Measurements from ENCODE around the gene SBF2. TPM values are rescaled to one million over a fixed set of nuclear protein-coding genes. Genes with fewer than 3 reads are reported as not detected.
A peak's percentile ranks its signal among the peaks of the same experiment; 100 is the strongest.

Gene SBF2
- total and polyA plus RNA-seq, 9 of the 15 experiments (the other 6 are each of a cell fraction or from before 2014, with no cell fraction given) = 0.80 to 9.5 (median 5.0) TPM

DNA sequence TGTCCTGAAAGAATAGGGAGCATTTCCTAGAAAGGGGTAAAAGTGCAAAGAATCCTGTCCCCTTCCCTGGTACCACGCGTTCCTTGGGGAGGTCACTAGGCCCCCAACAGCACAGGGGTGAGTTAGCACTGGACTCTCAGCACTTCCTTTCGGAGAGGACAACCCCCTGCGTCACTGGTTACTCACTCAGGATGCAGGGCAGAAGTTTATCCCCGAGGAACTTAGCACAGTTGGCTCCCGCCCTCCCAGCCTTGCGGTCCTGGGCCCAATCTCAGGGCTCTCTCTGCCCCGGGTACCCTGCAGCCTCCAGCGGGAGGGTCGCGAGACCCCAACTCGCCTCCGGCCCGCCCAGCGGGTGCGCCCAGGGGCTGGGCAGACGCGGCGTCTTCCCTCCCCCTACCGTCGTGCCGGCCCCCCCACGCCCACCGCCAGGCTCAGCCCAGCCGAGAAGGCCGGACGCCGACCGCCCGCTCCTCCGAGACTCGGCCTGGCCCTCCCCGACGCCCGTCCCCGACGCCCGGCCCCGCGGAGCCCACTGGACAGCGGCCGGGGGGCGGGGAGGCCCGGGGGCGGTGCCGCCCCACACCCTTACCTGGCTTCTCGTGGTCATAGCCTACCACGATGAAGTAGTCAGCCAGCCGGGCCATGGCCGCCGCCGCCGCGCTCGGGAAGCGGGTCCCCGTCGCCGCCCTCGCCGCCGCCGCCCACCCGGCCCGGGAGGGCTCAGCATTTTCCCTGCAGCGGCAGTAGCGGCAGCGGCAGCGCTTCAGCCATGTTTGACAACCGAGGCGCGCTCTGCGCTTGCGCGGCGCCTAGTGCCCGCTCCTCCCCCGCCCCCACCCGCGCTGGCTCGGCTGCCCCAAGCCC lies at the start of gene SBF2 (continued):
- TF ChIP-seq, protein P1, sequence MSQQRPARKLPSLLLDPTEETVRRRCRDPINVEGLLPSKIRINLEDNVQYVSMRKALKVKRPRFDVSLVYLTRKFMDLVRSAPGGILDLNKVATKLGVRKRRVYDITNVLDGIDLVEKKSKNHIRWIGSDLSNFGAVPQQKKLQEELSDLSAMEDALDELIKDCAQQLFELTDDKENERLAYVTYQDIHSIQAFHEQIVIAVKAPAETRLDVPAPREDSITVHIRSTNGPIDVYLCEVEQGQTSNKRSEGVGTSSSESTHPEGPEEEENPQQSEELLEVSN (IDR thresholded peaks at IDR 0.05; ENCODE audit: borderline replicate concordance in 1 of 2, extremely low read depth in 1 of 2, insufficient read depth in 1 of 2, insufficient read length in 1 of 2, low read depth in 1 of 2, low read length in 1 of 2, poor library complexity in 1 of 2, severe bottlenecking in 1 of 2) = peak in 1 of 2 experiments; percentile 48
- TF ChIP-seq NONO (IDR thresholded peaks at IDR 0.05; ENCODE audit: low read depth in 2 of 2, low read length in 1 of 2) (peak in 1 of 2 experiments; percentile 80; a peak in 2 of 4 replicates), HDAC2 (IDR thresholded peaks at IDR 0.05) (no peak; the same call in 1 of the 2 replicates)
- TF ChIP-seq, protein P2, sequence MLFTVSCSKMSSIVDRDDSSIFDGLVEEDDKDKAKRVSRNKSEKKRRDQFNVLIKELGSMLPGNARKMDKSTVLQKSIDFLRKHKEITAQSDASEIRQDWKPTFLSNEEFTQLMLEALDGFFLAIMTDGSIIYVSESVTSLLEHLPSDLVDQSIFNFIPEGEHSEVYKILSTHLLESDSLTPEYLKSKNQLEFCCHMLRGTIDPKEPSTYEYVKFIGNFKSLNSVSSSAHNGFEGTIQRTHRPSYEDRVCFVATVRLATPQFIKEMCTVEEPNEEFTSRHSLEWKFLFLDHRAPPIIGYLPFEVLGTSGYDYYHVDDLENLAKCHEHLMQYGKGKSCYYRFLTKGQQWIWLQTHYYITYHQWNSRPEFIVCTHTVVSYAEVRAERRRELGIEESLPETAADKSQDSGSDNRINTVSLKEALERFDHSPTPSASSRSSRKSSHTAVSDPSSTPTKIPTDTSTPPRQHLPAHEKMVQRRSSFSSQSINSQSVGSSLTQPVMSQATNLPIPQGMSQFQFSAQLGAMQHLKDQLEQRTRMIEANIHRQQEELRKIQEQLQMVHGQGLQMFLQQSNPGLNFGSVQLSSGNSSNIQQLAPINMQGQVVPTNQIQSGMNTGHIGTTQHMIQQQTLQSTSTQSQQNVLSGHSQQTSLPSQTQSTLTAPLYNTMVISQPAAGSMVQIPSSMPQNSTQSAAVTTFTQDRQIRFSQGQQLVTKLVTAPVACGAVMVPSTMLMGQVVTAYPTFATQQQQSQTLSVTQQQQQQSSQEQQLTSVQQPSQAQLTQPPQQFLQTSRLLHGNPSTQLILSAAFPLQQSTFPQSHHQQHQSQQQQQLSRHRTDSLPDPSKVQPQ (CRISPR knock-in tag; IDR thresholded peaks at IDR 0.05; ENCODE audit: borderline replicate concordance) = no peak
- TF ChIP-seq, protein P3, sequence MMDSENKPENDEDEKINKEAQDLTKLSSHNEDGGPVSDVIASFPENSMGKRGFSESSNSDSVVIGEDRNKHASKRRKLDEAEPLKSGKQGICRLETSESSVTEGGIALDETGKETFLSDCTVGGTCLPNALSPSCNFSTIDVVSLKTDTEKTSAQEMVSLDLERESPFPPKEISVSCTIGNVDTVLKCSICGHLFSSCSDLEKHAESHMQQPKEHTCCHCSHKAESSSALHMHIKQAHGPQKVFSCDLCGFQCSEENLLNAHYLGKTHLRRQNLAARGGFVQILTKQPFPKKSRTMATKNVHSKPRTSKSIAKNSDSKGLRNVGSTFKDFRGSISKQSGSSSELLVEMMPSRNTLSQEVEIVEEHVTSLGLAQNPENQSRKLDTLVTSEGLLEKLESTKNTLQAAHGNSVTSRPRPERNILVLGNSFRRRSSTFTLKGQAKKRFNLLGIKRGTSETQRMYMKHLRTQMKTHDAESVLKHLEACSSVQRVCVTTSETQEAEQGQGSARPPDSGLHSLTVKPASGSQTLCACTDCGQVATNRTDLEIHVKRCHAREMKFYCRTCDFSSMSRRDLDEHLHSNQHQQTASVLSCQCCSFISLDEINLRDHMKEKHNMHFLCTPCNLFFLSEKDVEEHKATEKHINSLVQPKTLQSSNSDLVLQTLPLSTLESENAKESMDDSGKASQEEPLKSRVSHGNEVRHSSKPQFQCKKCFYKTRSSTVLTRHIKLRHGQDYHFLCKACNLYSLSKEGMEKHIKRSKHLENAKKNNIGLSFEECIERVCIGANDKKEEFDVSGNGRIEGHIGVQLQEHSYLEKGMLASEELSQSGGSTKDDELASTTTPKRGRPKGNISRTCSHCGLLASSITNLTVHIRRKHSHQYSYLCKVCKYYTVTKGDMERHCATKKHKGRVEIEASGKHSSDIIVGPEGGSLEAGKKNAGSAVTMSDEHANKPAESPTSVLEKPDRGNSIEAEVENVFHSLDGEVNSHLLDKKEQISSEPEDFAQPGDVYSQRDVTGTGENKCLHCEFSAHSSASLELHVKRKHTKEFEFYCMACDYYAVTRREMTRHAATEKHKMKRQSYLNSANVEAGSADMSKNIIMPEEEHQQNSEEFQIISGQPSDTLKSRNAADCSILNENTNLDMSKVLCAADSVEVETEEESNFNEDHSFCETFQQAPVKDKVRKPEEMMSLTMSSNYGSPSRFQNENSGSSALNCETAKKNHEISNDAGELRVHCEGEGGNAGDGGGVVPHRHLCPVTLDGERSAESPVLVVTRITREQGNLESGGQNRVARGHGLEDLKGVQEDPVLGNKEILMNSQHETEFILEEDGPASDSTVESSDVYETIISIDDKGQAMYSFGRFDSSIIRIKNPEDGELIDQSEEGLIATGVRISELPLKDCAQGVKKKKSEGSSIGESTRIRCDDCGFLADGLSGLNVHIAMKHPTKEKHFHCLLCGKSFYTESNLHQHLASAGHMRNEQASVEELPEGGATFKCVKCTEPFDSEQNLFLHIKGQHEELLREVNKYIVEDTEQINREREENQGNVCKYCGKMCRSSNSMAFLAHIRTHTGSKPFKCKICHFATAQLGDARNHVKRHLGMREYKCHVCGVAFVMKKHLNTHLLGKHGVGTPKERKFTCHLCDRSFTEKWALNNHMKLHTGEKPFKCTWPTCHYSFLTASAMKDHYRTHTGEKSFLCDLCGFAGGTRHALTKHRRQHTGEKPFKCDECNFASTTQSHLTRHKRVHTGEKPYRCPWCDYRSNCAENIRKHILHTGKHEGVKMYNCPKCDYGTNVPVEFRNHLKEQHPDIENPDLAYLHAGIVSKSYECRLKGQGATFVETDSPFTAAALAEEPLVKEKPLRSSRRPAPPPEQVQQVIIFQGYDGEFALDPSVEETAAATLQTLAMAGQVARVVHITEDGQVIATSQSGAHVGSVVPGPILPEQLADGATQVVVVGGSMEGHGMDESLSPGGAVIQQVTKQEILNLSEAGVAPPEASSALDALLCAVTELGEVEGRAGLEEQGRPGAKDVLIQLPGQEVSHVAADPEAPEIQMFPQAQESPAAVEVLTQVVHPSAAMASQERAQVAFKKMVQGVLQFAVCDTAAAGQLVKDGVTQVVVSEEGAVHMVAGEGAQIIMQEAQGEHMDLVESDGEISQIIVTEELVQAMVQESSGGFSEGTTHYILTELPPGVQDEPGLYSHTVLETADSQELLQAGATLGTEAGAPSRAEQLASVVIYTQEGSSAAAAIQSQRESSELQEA (IDR thresholded peaks at IDR 0.05; ENCODE audit: low read depth) = no peak
